Ascending aorta (tissue), 2 donors: ENCODE data around the gene IVD. TPM values are rescaled to one million over a fixed set of nuclear protein-coding genes. Genes with fewer than 3 reads are reported as not detected.

Experiments
- DNase-seq, 2 donors: peaks; one replicate each; pipeline ENCODE4 v3.0.0-alpha.2; 2019; ENCODE audit warnings: low spot score in 2 of 2
- H3K27ac ChIP-seq, 2 donors: fragments of 200-600 bp; sonication (generic); one replicate each; pipeline ENCODE4 v1.5.1; 2016 to 2017; ENCODE audit warnings: mild to moderate bottlenecking in 1 of 2
- H3K27me3 ChIP-seq: fragments of 200-600 bp; sonication (generic); one replicate; pipeline ENCODE4 v1.5.1; 2017
- H3K36me3 ChIP-seq, 2 donors: fragments of 200-600 bp; sonication (generic); one replicate each; pipeline ENCODE4 v1.5.1; 2016
- H3K4me1 ChIP-seq, 2 donors: fragments of 200-600 bp; sonication (generic); one replicate each; pipeline ENCODE4 v1.5.1; 2016 to 2017; ENCODE audit warnings: mild to moderate bottlenecking in 1 of 2
- H3K4me3 ChIP-seq, 2 donors: fragments of 200-600 bp; sonication (generic); one replicate each; pipeline ENCODE4 v1.5.1; 2016 to 2017; ENCODE audit warnings: mild to moderate bottlenecking in 1 of 2
- H3K9me3 ChIP-seq, 2 donors: fragments of 200-600 bp; sonication (generic); one replicate each; pipeline ENCODE4 v1.5.1; 2016
- intact Hi-C: fragments of 100-400 bp; cut with DNase I; formaldehyde crosslinking; loops from one replicate; pipeline ENCODE4 v1.15.1; 2023
- total RNA-seq: library from RNA; depleted of rRNA; stranded (reverse); fragments of >200 nt; gene quantifications from one replicate; pipeline ENCODE4 v1.1.0, GENCODE V29; 2016
- TF ChIP-seq, protein P1 (sequence below), 3 experiments: fragments of 200-600 bp in 2 of 3; fragments of 450-650 bp in 1 of 3; sonication (generic) in 2 of 3; IDR thresholded peaks; one replicate each; pipeline ENCODE4 v1.5.1; 2016 to 2019; ENCODE audit warnings: antibody characterized with exemption in 3 of 3, mild to moderate bottlenecking in 1 of 3, moderate library complexity in 1 of 3

Gene IVD
- total RNA-seq, 1 donor from 2014 or later: 39.5 TPM

DNA sequence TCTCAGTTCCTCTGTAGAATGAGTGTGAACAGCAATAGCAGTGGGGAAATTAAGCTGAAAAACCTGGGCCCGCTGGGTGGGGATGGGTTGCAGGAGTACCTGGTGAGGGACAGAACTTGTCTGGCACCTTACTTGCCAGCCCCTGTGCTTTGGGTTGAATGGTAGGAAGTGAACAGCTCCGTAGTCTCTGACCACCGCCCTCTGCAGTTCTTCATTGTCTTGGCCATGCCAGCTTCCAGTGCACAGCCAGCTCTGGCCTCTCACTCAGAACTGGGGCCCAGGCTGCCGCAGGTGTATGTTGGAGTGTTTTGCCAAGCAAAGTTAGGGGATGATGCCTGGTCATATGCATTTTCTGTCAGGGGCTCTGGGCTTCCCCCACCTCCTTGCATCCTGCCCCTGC, 51.1 kb downstream of the IVD start:
- no peak for DNase-seq
- Histone ChIP-seq H3K4me3 (no peak overlapping the region), H3K36me3 (peaks cover 12 to 25% of the 10 kb centered on the region in 2 donors), H3K27me3 (no peaks in the 10 kb centered on the region), H3K9me3 (no peaks in the 10 kb centered on the region), H3K27ac (no peak overlapping the region), H3K4me1 (peaks cover 4 to 15% of the 10 kb centered on the region in 2 donors)
- TF ChIP-seq, protein P1, sequence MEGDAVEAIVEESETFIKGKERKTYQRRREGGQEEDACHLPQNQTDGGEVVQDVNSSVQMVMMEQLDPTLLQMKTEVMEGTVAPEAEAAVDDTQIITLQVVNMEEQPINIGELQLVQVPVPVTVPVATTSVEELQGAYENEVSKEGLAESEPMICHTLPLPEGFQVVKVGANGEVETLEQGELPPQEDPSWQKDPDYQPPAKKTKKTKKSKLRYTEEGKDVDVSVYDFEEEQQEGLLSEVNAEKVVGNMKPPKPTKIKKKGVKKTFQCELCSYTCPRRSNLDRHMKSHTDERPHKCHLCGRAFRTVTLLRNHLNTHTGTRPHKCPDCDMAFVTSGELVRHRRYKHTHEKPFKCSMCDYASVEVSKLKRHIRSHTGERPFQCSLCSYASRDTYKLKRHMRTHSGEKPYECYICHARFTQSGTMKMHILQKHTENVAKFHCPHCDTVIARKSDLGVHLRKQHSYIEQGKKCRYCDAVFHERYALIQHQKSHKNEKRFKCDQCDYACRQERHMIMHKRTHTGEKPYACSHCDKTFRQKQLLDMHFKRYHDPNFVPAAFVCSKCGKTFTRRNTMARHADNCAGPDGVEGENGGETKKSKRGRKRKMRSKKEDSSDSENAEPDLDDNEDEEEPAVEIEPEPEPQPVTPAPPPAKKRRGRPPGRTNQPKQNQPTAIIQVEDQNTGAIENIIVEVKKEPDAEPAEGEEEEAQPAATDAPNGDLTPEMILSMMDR (IDR thresholded peaks at IDR 0.05): no peak
- intact Hi-C loops: no loop called here

DNA sequence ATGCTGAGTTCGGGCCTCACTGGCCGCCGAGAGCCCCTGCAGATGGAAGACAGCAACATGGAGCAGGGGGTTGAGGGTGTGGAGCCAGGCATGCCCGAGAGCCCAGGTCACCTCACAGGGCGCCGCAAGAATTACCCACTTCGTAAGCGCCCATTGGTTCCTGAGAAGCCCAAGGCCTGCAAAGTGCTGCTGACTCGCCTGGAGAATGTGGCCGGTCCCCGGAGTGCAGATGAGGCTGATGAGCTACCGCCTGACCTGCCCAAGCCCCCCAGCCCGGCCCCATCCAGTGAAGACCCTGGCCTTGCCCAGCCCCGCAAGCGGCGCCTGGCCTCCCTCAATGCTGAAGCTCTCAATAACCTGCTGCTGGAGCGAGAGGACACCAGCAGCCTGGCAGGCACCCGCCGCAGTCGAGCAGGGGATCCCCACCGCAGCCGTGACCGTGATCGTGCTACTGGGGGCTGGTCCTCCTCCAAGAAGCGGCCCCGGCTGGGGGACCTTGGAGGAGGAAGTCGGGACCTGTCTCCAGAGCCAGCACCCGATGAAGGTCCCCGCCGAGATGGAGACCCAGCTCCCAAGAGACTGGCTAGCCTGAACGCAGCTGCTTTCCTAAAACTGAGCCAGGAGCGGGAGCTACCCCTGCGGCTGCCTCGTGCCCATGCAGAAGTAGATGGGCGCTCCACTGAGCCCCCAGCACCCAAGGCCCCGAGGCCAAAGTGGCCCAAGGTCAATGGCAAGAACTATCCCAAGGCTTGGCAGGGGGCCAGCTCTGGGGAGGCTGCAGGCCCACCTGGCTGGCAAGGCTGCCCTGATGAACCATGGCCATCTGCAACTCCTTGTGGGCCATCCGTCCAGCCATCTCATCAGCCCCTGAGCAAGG, 53.1 kb downstream of the IVD start:
- no peaks in the 10 kb centered on the region for H3K27me3 ChIP-seq

DNA sequence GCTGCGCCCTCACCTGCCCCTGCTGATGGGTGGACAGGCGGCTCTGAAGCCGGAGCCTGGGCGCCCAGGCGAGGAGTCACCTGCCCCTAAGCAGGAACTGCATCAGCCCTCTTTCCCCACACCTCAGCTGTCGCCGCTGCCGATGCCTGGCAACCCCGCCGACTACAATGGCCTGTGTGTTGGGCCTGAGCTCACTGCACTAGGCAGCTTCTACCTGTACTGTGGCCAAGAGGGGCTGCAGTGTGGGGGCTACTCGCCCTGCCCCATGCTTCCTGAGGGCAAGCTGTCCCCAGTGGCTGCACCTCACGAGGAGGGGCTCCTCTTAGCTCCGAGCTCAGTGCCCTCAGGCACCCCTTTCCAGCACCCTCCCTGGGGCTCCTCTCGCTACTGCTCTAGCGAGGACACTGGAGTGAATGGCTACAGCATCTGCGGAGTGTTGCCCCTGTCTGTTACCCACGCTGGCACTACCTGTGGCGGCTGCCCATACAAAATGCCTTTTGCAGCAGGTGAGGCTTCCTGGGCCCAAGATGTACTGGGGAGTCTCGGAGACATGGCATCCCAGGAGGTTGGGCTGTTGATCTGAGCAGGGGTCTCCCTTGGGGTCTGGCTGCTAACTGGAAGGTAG, 53.9 kb downstream of the IVD start:
- Histone ChIP-seq H3K27me3 (no peaks in the 10 kb centered on the region), H3K27ac (no peak overlapping the region), H3K9me3 (no peaks in the 10 kb centered on the region), H3K4me1 (peaks cover 4 to 14% of the 10 kb centered on the region in 2 donors), H3K36me3 (peaks cover 29 to 52% of the 10 kb centered on the region in 2 donors), H3K4me3 (no peak overlapping the region)
- intact Hi-C loops: no loop called here
- no peak for DNase-seq
- TF ChIP-seq, protein P1 (IDR thresholded peaks at IDR 0.05): no peak

More for the DNA sequence above, 53.1 kb downstream of the IVD start:
- intact Hi-C loops: no loop called here
- Histone ChIP-seq H3K9me3 (no peaks in the 10 kb centered on the region), H3K27ac (no peak overlapping the region), H3K36me3 (peaks cover 22 to 45% of the 10 kb centered on the region in 2 donors), H3K4me3 (no peak overlapping the region), H3K4me1 (peaks cover 4 to 15% of the 10 kb centered on the region in 2 donors)
- TF ChIP-seq, protein P1 (IDR thresholded peaks at IDR 0.05): no peak
- DNase-seq: no peak

DNA sequence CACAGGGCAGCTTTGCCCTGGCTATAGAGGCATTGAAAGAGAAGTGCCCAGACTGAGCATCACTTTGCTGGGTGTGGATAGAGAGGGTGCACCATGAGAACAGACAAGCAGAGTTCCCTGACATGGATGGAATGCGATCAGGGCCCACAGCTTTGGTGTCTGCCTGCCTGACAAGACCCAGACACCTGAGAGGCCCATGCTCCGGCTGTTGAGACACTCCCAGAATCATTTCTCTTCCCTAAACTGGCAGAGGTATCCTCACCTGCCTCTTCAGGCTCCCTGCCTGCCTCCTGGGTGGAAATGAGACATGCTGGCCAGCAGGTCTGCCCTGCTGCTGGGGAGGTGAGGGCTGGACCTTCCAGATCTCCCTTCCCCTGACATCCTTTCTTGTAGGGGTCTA, 54.8 kb downstream of the IVD start:
- intact Hi-C loops: no loop called here
- H3K9me3 ChIP-seq: no peaks in the 10 kb centered on the region
- no peak overlapping the region for H3K27ac ChIP-seq
- no peak overlapping the region for H3K4me3 ChIP-seq
- H3K27me3 ChIP-seq: no peaks in the 10 kb centered on the region
- TF ChIP-seq, protein P1 (IDR thresholded peaks at IDR 0.05): no peak
- H3K4me1 ChIP-seq: peaks cover 4 to 6% of the 10 kb centered on the region in 2 donors
- peaks cover 29 to 61% of the 10 kb centered on the region in 2 donors for H3K36me3 ChIP-seq
- no peak for DNase-seq

DNA sequence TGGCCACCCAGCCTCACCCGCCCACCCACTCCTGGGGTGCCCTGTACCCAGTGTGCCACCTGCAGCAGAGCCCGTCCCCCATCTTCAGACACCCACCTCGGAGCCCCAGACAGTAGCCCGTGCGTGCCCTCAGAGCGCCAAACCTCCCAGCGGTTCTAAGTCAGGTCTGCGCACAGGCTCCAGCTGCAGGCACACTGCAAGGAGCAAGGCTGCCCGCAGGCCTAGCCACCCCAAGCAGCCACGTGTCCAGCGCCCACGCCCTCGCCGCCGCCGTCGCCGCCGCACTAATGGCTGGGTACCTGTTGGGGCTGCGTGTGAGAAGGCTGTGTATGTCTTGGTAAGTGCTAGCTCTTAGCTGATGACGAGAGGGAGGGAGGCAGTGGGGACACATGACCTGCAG, 56.4 kb downstream of the IVD start:
- Histone ChIP-seq H3K27ac (no peak overlapping the region), H3K9me3 (no peaks in the 10 kb centered on the region), H3K27me3 (no peaks in the 10 kb centered on the region), H3K4me1 (no peaks in the 10 kb centered on the region), H3K4me3 (no peak overlapping the region), H3K36me3 (peaks cover 39 to 69% of the 10 kb centered on the region in 2 donors)
- intact Hi-C loops: no loop called here
- DNase-seq: no peak
- TF ChIP-seq, protein P1 (IDR thresholded peaks at IDR 0.05): no peak
